HEK293 (cell line): ENCODE results near the gene FOXC1.

Experiments
- ZBTB7A ChIP-seq: fragments of 450-650 bp; formaldehyde crosslinking; IDR thresholded peaks from 2 replicates; pipeline ENCODE4 v1.5.1; 2016; ENCODE audit warnings: low read depth, missing biosample characterization, missing genetic modification characterization
- TF ChIP-seq, protein P1 (sequence below): fragments of 450-650 bp; formaldehyde crosslinking; IDR thresholded peaks from 2 replicates; pipeline ENCODE4 v1.5.1; 2016; ENCODE audit warnings: missing biosample characterization, missing genetic modification characterization

- no peak for TF ChIP-seq ZBTB7A (tag by site-specific recombination)
- TF ChIP-seq, protein P1, sequence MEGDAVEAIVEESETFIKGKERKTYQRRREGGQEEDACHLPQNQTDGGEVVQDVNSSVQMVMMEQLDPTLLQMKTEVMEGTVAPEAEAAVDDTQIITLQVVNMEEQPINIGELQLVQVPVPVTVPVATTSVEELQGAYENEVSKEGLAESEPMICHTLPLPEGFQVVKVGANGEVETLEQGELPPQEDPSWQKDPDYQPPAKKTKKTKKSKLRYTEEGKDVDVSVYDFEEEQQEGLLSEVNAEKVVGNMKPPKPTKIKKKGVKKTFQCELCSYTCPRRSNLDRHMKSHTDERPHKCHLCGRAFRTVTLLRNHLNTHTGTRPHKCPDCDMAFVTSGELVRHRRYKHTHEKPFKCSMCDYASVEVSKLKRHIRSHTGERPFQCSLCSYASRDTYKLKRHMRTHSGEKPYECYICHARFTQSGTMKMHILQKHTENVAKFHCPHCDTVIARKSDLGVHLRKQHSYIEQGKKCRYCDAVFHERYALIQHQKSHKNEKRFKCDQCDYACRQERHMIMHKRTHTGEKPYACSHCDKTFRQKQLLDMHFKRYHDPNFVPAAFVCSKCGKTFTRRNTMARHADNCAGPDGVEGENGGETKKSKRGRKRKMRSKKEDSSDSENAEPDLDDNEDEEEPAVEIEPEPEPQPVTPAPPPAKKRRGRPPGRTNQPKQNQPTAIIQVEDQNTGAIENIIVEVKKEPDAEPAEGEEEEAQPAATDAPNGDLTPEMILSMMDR (tag by site-specific recombination), result no peak
These were observed 43.1 kb downstream of the FOXC1 start for GRCh38 chr6:1652842-1653241.
